CD4-positive, alpha-beta T cell treated with Interleukin-1 beta for 1 hour (primary cell): ENCODE results near the gene NUMBL.

ENCODE experiments used
- DNase-seq, 2 donors: peaks; one replicate each; pipeline ENCODE4 v3.0.0-alpha.2; 2020 to 2022

The NUMBL gene

DNA sequence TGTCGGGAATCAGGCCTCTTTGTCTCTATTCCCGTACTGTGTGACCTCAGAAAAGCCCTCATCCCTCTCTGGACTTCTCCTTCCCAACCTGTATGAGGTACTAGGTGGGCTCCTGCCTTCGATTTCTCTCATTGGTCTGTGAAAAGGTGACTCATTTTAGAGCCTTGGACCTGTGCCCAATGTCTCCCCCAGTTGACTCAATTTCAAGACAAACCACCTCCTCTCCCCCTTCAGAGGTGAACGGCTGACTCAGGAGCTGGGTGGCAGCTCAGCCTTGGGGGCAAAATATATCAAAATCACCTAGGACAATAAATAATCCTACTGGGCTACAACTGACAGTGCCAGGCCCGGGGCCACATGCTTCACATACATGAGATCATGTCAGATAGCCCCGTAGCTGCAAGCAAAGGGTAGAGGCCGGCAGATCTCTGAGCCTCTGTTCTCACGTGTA is 25.6 kb upstream of the NUMBL start:
- peak; percentile 54 to 61 for DNase-seq

DNA sequence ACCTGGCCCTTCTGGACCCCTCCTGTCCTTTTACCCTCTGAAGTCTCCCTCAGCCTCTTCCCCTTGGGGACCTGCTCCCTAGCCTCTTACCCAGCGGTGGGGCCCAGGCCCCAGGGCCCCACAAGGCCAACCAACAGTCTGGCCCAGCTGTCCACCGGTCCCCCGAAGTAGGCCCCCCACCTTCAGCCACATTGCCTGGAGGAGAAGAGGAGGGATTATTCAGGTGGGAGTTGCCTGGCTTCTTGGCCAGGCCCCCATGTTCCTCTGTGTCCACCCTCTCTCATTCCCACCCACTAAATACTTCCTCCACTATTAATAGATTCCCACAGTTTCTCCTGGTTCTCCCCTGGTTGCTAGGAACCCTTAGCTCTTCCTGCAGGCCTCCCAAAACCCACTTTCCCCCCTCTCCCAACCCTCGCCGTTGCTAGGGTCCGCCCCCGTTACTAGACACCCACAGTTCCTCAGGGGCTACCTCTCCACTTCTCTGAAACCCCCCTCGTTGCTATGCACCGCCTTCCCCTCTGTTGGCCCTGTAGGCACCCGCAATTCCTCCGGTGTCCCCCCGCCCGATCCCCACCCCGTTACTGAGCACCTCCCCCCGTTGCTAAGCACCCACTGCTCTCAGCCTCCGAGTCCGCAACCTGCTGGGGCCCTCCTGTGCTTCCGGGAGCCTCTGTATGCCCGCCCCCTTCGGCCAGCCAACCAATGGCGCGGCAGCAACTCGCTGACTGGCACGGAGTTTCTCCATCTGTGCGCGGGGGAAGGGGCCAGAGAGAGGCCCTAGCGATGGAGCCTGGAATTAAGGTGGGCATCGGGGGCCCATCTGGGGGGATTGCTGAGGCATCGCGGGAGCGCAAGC is 24.2 kb upstream of the NUMBL start:
- peak; percentile 96 for DNase-seq

DNA sequence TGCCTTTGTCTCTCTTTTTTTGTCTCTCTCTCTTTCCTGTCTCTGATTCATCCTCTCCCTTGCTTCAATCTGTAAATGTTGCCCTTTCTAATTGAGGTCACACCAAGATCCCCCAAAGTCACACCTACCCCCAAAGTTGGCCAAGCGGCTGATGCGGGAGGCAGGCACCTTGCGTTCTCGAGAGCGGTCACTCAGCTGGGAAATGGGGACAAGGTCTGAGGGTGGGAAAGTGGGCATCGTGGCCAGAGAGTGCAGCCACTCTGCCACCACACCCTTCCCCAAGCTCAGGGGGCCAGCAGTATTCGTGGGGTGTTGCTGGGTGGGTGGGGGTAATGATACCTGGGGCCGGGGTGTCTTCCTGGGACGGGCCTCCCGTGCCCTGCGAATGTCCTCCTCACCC is 23.5 kb upstream of the NUMBL start:
- no peak for DNase-seq

DNA sequence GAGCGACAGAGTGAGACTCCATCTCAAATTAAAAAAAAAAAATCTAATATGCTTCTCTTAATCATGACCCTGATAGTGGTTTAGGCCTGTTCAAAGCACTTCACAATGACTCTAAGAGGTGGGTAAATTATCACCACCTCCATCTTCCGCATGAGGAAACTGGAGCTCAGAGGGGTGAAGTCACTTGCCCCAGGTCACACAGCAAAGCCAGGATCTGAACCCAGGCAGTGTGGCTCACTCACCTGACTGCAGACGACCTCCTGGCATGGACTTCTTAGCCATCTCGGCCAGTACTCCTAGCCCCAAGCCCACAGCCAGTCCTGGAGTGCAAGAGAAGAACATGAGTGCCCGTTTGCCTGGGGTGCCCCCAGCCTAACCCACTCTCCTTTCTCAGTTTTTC is 19.4 kb upstream of the NUMBL start:
- DNase-seq: no peak

DNA sequence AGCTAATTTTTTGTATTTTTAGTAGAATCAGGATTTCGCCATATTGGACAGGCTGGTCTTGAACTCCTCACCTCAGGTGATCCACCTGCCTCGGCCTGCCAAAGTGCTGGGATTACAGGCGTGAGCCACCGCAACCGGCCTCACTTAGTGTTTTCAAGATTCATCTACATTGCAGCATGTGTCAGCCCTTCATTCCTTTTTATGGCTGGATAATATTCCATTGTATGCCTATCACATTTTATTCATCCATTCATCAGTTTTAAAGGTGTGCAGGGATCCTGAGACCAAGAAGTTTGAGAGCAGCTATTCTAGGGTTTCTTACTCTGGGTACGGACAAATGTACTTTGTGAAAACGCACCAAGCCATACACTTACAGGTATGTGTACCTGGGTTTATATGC is 17.2 kb upstream of the NUMBL start:
- DNase-seq: no peak

DNA sequence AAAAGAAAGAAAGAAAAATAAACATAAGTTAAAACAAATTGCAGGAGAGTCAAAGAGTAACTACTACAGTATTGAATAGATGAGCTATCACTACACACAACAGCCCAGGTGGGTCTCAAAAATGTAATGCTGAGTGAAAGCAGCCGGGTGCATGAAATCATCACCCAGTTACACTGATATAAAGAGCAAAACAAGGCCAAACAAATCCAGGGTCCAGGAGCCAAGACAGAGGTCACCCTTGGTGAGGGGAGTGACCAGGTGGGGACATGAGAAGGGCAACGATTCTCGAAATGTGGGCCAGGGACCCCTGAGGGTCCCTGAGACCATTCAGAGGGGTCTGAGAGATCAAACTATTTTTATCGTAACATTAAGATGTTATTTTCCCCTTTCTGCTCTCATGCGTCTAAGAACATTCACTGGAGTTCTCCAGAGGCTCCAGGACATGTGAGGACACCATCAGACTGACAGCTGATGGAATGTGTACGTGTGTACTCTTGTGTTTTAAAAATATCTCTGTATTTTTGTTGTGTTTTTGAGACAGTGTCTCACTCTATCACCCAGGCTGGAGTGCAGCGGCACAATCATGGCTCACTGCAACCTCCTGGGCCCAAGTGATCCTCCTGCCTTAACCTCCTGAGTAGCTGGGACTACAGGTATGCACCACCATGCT is 15.6 kb upstream of the NUMBL start:
- no peak for DNase-seq

DNA sequence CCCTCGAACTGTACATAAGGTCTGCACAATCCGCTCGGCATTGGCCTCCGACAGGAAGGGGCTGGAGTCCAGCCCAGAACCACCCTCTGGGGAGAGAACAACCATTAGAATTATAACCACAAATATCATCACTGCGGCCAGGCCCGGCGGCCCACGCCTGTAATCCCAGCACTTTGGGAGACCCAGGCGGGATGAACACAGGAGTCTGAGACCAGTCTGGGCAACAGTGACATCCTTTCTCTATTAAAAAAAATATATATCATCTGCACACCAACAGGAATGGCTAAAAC is 14.9 kb upstream of the NUMBL start:
- DNase-seq: no peak

DNA sequence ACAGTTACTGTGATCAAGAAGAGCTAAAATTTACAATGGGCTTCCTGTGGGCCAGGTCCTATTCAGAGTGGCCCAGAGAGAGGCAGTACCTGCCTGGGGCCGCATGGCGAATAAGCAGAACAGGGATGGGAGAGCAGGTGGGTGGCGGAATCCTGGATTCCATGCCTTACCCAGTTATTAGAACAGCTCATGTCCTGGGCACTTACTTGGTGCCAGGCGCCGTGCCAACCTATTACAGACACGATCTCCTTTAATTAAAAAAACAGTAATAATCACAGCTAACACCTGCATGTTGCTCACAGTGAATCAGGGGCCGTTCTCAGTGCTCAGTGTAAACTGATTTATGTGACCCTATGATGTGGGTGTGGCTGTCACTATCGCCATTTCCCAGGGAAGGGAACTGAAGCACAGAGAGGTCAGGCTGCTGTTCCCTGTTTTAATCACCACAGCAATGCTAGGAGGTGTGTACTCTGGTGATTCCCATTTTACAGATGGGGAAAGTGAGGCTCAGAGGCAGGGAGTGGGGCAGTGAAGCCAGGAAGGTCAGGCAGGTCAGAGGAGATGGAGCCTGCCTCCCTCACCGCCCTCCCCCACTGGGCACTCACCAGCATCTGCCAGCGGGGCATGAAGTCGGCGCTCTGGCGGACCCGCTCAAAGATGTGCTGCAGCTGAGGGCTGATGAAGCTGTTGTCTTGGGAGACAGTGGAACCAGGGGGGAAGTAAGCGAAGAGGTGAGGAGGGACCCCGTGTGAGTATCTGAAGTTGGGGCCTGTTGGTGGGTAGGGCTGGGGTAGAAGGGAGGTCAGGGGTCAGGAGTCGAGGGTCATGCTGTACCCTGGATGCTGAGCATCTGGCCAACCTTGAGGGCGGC is 14.3 kb upstream of the NUMBL start:
- DNase-seq: no peak

DNA sequence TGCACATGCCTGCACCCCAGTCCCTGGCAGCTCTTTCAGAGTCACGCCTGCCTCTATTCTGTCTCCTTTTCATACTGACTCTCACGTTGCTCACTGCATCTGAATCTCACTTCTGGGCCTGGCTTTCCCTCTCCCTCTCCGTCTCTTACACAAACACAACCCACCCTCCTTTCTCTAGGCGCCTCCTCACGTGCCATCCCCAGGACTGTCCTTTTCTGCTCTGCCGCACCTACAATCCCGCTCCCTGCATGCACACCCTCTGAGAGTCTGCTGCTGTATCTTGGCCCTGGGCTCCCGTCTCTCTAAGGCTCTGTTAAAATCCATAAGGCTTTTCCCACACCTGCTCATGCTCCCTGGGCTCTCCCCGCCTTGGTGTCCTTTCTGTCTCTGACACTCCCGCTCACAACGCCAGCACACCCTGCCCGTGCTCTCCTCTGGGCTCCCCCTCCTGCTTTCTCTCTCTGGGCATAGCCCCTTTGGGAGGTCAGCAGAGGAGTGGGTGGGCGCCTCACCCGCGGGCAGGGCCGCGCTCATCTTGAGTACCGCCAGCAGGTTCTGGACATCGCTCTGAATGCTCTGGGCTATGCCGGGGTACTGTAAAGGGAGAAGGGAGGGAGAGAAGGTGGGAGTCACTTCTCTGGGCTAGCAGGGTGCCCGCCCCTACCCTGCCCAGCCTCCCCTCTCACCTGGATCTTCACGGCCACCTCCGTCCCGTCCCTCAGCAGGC is 12.7 kb upstream of the NUMBL start:
- DNase-seq: no peak

DNA sequence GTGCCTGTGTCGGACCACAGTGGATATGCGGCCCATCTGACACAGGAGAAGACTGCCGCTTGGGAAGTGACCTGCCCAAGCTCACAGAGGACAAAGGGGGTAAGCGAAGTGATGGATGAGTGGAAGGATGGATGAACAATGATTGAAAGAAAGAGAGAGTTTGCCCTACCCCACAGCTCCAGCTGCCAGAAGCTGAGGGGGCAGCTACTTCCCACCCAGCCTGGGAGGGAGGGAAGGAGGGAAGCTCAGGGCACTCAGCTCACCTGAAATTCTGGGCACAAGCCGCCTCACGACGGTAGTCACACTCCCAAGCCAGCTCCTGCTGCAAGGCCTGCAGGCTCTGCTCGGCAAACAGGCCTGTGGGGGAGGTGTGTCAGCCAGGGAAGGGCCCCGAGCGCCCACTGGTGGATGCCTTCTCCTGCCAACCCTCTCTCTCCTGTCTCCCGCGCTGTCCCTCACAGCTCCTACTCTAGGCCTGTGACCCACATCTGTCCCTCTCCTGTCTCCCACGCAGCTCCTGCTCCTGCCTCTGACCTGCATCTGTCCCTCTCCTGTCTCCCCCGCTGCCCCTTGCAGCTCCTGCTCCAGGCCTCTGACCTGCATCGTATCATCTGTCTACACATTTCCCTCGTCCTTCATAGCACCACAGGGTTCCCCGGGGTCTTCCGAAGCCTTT is 12.0 kb upstream of the NUMBL start:
- DNase-seq: no peak

DNA sequence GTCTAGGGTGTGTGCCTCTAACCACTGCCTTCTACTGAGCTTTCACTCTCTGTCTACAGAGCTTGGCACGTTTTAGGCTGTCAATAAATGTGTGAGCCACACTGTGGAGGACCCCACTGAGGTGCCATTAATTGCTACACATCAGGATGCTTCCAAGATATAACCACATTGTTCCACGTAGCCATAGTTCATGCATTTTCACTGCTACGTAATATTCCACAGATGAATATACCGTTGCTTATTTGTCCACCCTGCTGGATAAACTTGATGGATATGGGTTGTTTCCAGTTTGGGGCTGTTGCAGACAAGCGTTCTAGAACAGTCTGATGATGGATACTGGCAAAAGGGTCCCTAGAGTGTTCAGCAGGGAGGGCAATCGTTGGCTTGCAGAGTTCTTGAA is 11.3 kb upstream of the NUMBL start:
- no peak for DNase-seq

DNA sequence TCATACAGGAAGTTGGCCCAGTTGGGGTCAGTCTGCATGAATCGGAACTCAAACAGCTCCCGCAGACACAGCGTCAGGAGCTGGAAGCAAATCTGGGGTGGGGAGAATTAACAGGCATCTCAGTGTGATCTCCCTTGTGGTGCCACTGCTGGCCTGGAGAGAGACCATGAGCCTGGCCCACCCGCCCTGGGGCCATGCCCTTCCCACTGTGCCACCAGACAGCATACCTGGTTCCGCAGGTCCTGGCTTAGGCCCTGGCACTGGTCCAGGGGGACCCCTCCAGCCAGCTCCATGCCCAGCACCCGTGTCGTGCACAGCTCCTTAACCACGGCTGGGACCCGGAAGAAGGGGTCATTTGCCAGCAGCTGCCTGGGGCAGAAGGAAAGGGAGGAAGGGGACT is 9.6 kb upstream of the NUMBL start:
- no peak for DNase-seq

DNA sequence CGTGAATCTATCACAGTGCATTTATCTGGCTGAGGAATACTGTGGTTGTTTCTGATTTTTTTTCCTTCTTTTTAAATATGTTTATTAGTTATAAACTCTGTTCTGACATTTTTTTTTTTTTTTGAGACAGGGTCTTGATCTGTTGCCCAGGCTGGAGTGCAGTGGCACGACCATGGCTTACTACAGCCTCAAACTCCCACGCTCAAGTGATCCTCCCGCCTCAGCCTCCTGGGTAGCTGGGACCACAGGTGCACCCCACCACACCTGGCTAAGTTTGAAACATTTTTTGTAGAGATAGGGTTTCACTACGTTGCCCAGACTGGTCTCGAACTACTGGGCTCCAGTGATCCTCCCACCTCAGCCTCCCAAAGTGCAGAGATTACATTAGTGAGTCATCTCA is 6.6 kb upstream of the NUMBL start:
- no peak for DNase-seq

DNA sequence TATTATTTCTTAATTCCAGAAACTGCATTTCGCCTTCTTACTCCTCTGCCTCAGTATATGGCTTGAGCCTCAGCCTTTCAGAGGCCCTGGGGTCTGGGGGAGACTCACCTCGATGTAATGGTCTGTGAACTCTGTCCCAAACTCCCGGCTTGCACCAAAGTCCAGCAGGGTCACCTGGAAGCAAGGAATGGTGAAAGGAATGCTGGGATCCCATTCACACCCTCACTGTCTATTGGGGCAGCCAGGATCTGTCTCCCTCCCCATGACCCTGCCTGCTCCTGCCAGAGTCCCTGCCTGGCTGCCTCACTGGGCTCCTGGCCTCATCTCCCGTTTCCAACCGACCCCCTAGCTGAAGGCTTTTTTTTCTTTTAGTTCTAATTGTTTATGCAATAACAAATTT is 5.4 kb upstream of the NUMBL start:
- no peak for DNase-seq

DNA sequence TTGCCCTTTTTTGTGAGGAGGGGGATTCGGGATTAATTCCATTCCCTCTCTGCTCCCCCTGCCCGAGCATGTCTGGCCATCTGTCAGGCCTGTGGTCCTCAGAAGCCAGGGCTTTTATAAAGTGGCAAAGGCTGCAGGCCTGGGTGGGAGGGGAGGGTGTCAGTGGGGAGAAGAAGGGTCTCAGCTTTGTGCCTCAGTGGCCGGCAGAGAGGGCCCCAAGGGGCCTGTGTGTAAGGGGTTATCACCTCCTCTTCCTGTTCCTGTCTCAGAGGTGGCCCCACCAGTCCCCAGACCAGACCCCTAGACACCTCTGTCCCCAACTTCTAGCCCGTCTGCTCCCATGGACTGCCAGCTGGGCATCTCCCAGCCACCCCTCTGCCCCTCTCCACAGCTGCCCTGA is 3.4 kb upstream of the NUMBL start:
- no peak for DNase-seq

DNA sequence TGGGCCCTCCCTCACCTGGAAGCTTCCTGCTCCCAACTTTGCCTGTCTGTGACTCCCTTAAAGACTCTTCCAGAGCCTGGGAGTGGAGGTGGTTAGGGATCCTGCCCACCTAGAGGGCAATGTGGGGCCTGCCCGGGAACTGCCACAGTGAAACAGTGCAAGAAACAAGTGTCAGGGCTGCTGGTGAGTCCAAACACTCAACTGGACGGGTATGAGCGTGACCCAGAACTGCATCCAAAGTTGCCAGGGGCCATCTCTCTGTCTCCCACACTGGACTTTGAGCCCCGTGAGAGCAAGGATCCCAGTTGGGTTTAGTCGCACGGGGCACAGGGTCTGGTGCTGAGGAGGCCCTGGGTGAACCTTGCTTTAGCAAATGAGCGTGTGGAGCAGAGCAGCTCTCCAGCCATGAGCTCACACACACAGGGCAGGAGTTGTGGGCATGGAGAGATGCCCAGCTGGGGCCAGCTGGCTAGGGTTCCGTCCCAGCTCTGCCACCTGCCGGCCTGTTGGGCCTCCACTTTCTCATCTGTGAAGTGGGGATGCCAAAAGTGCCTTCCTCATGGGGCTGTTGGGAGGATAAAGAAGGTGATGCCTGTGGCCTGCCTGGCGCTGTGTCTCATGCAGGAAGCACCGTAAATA is 2.8 kb upstream of the NUMBL start:
- DNase-seq: no peak

DNA sequence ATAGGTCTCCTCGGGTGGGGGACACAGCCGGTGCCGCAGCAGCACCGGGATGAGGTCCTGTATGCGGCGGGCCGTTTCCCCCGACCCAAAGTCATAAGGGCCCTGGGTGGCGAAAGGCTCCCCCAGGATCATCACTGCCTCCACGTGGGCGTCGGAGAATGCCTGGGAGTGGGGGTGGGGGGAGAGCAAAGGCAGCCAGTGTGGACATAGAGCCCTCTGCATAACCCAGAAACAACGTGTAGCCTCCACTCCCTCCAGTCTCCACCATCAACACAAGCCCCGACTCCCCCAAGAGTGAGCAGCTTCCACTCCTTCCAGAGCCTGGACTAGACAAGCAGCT is 1.7 kb upstream of the NUMBL start:
- no peak for DNase-seq

DNA sequence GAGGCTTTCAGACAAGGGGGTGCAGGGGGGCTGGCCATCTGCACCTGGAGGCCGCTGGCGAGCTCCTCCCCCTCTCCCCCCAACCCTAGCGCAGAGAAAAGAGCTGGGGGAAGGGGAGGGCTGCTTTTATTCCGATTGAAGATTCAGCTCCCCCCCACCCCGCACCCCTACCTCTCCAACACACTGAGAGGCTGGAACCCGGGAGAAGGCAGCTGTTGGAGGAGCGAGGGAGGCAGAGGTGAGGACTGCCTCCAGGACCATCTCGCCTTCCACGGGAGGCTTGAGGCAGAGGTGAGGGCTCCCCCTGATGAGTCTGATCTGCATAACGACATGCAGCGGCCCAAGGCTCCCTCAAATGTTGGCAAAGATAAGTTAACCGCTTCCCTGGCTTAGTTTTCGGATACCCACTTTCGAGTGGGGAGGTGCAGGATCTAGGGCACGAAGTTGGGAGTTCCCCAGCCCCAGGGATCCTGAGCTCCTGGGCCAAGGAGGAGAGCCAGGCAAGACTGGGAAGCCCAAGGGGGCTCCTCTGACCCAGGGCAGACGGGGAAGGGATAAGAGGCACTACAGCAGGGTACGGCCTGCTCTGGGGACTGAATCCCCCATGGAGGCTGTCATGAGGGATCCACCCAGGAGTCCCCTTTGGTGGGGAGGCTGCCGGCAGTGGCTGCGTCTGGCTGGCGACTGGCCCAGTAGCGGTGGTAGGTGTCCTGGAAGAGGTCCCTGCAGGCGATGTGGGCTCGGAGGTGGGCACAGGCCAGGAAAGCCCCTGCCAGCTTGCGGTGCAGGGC is 1.2 kb upstream of the NUMBL start:
- DNase-seq: no peak

DNA sequence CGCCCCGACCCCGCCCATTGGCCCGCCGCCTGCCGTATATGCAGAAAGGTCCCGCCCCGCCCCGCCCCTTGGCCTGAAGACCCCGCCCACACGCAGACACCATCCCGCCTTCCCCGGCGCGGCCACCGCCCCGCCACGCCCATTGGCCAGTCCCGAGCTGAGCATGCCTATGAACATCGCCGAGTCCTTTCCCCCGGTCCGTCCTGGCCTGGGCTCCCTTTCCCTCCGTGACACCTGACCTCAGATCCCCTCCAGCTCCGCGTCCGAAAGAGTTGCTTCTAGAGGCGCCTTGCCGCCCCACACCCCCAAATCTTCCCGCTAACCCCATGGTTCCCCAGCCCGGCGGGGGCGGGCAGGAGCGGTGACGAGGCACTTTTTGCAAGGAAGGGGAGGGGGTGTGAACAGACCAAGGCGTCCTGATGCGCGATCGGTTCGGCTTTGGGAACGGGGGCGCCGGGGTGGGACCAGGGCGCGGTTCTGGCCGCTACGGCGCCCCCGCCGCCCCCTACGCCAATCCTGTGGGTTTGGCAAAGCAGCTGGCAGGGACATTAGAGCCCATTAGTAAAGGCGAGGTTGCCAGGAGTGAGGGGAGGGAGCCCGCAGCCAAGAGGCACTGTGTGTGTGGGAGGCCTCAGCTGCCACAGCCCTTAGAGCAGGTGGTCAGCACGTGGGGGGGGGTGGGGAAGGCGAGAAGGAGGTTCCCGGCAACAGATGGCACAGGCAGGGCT is 406 bp upstream of the NUMBL start:
- DNase-seq: peak; percentile 86 to 87

DNA sequence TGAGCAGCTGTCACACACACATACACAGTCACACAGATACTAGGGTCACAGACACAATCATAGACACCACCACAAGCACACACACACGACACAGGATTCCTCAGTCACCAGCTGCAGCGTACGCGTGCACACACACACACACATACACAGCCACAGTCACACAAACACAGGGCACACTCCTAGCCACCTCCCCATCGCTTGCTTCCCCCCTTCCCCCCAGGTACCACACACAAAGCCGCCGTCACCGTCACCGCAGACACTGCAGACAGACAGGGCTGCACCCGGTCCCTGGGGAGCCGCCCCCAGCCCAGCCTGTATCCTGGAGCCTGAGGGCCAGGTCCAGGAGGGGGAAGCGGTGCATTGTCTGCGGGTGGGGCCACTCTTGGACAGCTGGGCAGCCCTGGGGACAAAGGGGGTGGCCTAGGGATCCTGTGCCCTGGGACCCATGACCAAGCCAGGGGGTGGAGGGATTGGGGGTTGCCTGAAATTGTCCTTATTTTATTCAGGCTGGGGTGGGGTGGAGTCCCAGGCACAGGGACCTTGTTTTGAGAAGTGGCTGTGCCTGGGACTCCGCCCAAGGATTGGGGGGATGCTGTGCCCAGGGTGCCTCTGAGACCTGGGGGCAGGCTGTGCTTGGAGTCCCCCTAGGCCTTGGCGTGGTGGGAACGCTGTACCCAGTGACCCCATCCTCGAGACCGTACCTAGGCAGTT is 957 bp downstream of the NUMBL start:
- DNase-seq: peak; percentile 28 to 72
